DOHH2 (cell line): ENCODE data around the gene JOSD1.

Experiments used
- EZH2phosphoT487 ChIP-seq: fragments of 200-600 bp; sonication (generic); IDR thresholded peaks from 2 replicates; pipeline ENCODE4 v1.6.1; 2017; ENCODE audit warnings: borderline replicate concordance, mild to moderate bottlenecking, antibody characterized with exemption, low read length, moderate library complexity, mixed read lengths
- TF ChIP-seq, protein P1 (sequence below): fragments of 200-600 bp; sonication (generic); IDR thresholded peaks from one replicate; pipeline ENCODE4 v1.5.1; 2014; ENCODE audit warnings: antibody characterized with exemption, mild to moderate bottlenecking, low read depth, low read length; ENCODE audit not compliant: poor library complexity, severe bottlenecking

DNA sequence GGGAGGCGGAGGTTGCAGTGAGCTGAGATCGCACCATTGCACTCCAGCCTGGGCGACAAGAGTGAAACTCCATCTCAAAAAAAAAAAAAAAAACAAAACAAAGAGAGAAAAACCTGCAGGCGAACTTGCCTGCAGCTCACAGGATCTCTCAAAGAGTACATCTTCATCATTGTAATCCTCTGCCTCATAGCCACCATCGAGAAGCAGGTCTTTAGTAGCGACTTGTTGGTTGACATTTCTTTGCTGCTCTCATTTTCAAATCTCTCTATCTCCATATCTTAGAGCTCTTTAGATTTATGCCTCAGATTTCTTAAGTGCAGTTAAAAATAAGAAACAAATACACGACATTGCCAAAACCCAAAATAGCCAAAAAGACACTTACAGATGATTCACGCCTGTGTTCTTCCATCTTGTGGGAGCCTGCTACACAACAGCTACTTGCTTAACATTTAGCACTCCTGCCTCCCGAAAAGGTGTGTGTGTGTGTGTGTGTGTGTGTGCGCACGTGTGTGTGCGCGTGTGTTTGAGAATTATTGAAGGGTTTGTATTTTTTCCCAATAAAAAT, 59.2 kb downstream of the JOSD1 start:
- TF ChIP-seq, protein P1, sequence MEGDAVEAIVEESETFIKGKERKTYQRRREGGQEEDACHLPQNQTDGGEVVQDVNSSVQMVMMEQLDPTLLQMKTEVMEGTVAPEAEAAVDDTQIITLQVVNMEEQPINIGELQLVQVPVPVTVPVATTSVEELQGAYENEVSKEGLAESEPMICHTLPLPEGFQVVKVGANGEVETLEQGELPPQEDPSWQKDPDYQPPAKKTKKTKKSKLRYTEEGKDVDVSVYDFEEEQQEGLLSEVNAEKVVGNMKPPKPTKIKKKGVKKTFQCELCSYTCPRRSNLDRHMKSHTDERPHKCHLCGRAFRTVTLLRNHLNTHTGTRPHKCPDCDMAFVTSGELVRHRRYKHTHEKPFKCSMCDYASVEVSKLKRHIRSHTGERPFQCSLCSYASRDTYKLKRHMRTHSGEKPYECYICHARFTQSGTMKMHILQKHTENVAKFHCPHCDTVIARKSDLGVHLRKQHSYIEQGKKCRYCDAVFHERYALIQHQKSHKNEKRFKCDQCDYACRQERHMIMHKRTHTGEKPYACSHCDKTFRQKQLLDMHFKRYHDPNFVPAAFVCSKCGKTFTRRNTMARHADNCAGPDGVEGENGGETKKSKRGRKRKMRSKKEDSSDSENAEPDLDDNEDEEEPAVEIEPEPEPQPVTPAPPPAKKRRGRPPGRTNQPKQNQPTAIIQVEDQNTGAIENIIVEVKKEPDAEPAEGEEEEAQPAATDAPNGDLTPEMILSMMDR = no peak
- TF ChIP-seq EZH2phosphoT487 = no peak
